K562 (cell line): ENCODE data around the gene SNPH. TPM values are rescaled to one million over a fixed set of nuclear protein-coding genes. Genes with fewer than 3 reads are reported as not detected.
A peak's percentile ranks its signal among the peaks of the same experiment; 100 is the strongest.

Source experiments
- ATAC-seq: fragments of 200-7000 bp; cut with Tn5 transposase; 3 replicates; pipeline ENCODE4 v1.9.1; 2020; ENCODE audit warnings: moderate library complexity
- BruUV-seq: library from RNA; stranded (reverse); fragments of 400-500 nt; replicated peaks from 2 replicates; lab custom pipeline; 2021; lab: Mats Ljungman, UMichigan
- CTCF ChIA-PET: fragments of 300-600 bp; formaldehyde crosslinking; extraction: SDS; loops from one replicate; lab custom pipeline; 2021; ENCODE audit warnings: low intra/inter-chr PET ratio; lab: Yijun Ruan, JAX
- POLR2A ChIA-PET: fragments of 300-600, 350-650 bp; sonication (Branson Sonifier 250); formaldehyde crosslinking; extraction: SDS; loops from one replicate; lab custom pipeline; 2021; ENCODE audit warnings: antibody characterized with exemption, inconsistent platforms; lab: Yijun Ruan, JAX
- DNase-seq, 4 experiments: peaks; one replicate each; pipeline versions ENCODE4 v3.0.0 to v3.0.0-alpha.2; 2011 to 2018; ENCODE audit warnings: low spot score in 3 of 4, mixed read lengths in 3 of 4; ENCODE audit errors: extremely low read depth in 1 of 4
- FAIRE-seq: peaks from 2 replicates; lab custom pipeline; 2011; peaks lifted over from hg19 to GRCh38; lab: Jason Lieb, UNC
- H2AFZ ChIP-seq: 2 replicates; pipeline ENCODE4 v1.6.0; 2011; ENCODE audit warnings: low read depth, low read length, control low read depth, inconsistent platforms
- H3K27ac ChIP-seq: fragments of 200-600 bp; 3 replicates; pipeline ENCODE4 v1.8.0; 2011; ENCODE audit warnings: low read depth, mild to moderate bottlenecking, control low read depth, inconsistent platforms, low read length, moderate library complexity, mixed read lengths; ENCODE audit errors: extremely low read depth
- H3K27me3 ChIP-seq, 2 experiments: fragments of 300-600 bp in 1 of 2; 2 replicates in 1 of 2; 3 replicates in 1 of 2; pipeline versions ENCODE4 v1.6.0 to v1.8.0; 2011; ENCODE audit warnings: inconsistent platforms in 2 of 2, low read length in 2 of 2, mild to moderate bottlenecking in 1 of 2, mixed read lengths in 1 of 2, moderate library complexity in 1 of 2; ENCODE audit not compliant: control insufficient read depth in 2 of 2, insufficient read depth in 2 of 2
- H3K36me3 ChIP-seq: fragments of 300-600 bp; 3 replicates; pipeline ENCODE4 v1.8.0; 2011; ENCODE audit warnings: mild to moderate bottlenecking, low read length, inconsistent platforms; ENCODE audit not compliant: control insufficient read depth, insufficient read depth
- H3K4me1 ChIP-seq, 2 experiments: fragments of 200-600 bp in 1 of 2; replicated peaks in 1 of 2; 2 replicates in 1 of 2; 3 replicates in 1 of 2; pipeline versions ENCODE4 v1.5.1 to v1.8.0; 2011; ENCODE audit warnings: inconsistent platforms in 2 of 2, low read length in 2 of 2, mild to moderate bottlenecking in 1 of 2, mixed read lengths in 1 of 2, moderate library complexity in 1 of 2; ENCODE audit not compliant: control insufficient read depth in 2 of 2, insufficient read depth in 2 of 2
- H3K4me2 ChIP-seq: 2 replicates; pipeline ENCODE4 v1.6.1; 2011; ENCODE audit warnings: low read length, control low read depth, inconsistent platforms, mixed read lengths; ENCODE audit not compliant: insufficient read depth
- H3K4me3 ChIP-seq: fragments of 200-600 bp; sonication (generic), shearing (Covaris generic); 2 replicates; pipeline ENCODE4 v1.5.1; 2016; ENCODE audit warnings: control low read depth, inconsistent platforms
- H3K79me2 ChIP-seq: fragments of 200-600 bp; 3 replicates; pipeline ENCODE4 v1.8.0; 2011; ENCODE audit warnings: low read length, inconsistent platforms; ENCODE audit not compliant: control insufficient read depth, insufficient read depth
- H3K9ac ChIP-seq, 2 experiments: 2 replicates each; pipeline versions ENCODE4 v1.6.0 to v1.6.1; 2011; ENCODE audit warnings: low read depth in 2 of 2, low read length in 2 of 2, control low read depth in 1 of 2, inconsistent platforms in 1 of 2, mild to moderate bottlenecking in 1 of 2, mixed read lengths in 1 of 2; ENCODE audit not compliant: insufficient read depth in 1 of 2
- H3K9me1 ChIP-seq: one replicate; pipeline ENCODE4 v1.6.0; 2011; ENCODE audit warnings: inconsistent platforms, mild to moderate bottlenecking, low read length, moderate library complexity; ENCODE audit not compliant: control insufficient read depth, insufficient read depth
- H3K9me3 ChIP-seq: replicated peaks from 2 replicates; pipeline ENCODE4 v1.5.1; 2011; ENCODE audit warnings: low read depth, low read length, inconsistent platforms; ENCODE audit not compliant: control insufficient read depth, insufficient read depth
- H4K20me1 ChIP-seq: replicated peaks from 2 replicates; pipeline ENCODE4 v1.6.1; 2011; ENCODE audit warnings: low read length, inconsistent platforms, mixed read lengths; ENCODE audit not compliant: control insufficient read depth, insufficient read depth
- MCM7 ChIP-seq, 2 experiments: fragments of 450-650 bp; IDR thresholded peaks; 2 replicates each; pipeline ENCODE4 v1.6.1; 2016 to 2018
- NFE2 ChIP-seq: IDR thresholded peaks from 2 replicates; pipeline ENCODE4 v1.6.1; 2014; ENCODE audit warnings: antibody characterized with exemption, low read depth
- NUFIP1 ChIP-seq: fragments of 450-650 bp; IDR thresholded peaks from 2 replicates; pipeline ENCODE4 v1.6.1; 2018; ENCODE audit not compliant: partially characterized antibody
- SOX6 ChIP-seq: fragments of 450-650 bp; IDR thresholded peaks from 2 replicates; pipeline ENCODE4 v1.6.1; 2014; ENCODE audit warnings: mild to moderate bottlenecking
- TARDBP ChIP-seq: fragments of 450-650 bp; IDR thresholded peaks from 2 replicates; pipeline ENCODE4 v1.6.1; 2016
- TCF7L2 ChIP-seq: fragments of 150-350 bp; IDR thresholded peaks from 2 replicates; pipeline ENCODE4 v1.6.1; 2016; ENCODE audit warnings: low read depth, mild to moderate bottlenecking, low read length, moderate library complexity
- TEAD4 ChIP-seq, 2 experiments: sonication (generic) in 1 of 2; formaldehyde crosslinking in 1 of 2; IDR thresholded peaks; 2 replicates each; pipeline versions ENCODE4 v1.6.1 to v1.8.0; 2012 to 2022; ENCODE audit warnings: borderline replicate concordance in 1 of 2, inconsistent platforms in 1 of 2, low read length in 1 of 2, mild to moderate bottlenecking in 1 of 2, missing genetic modification reagents in 1 of 2
- WGBS: fragments of 100-300 bp; shearing (Covaris generic); methylation state at CpG from one replicate; pipeline ENCODE4 v1.1.6; 2016; ENCODE audit warnings: low coverage, mixed read lengths; ENCODE audit not compliant: insufficient coverage; ENCODE audit errors: missing lambda C conversion rate; 5-methylcytosine and 5-hydroxymethylcytosine counted together
- in situ Hi-C: fragments of 300-500 bp; cut with MboI; formaldehyde crosslinking; loops from 4 replicates; pipeline ENCODE4 v1.15.0; 2018; ENCODE audit warnings: inconsistent platforms, mixed read lengths
- intact Hi-C: fragments of 100-400 bp; cut with micrococcal nuclease; formaldehyde crosslinking; loops from 2 replicates; pipeline ENCODE4 v1.14.2; 2022
- polyA plus RNA-seq, 8 experiments: library from polyadenylated mRNA; depleted of rRNA in 4 of 8; stranded (reverse) in 5 of 8; unstranded in 3 of 8; fragments of >200 nt; fragmentation: Nextera tagmentation in 2 of 8; fragmentation: Illumina TruSeq in 1 of 8; extraction: Ambion mirVana in 2 of 8; extraction: Trizol in 1 of 8; gene quantifications; 2 replicates each; pipeline versions ENCODE4 v1.2.1 to v1.2.3, GENCODE V29; 2011 to 2014; ENCODE audit warnings: inconsistent platforms in 1 of 8, missing spikeins in 1 of 8
- total RNA-seq, 7 experiments: library from RNA; depleted of rRNA in 6 of 7; stranded (reverse); fragments of >200 nt in 6 of 7; fragmentation: Illumina TruSeq in 2 of 7; extraction: Trizol in 2 of 7; gene quantifications; 2 replicates each; pipeline versions ENCODE4 v1.2.1 to v1.2.3, GENCODE V29; 2011 to 2021; ENCODE audit warnings: low replicate concordance in 1 of 7
- TF ChIP-seq, protein P1 (sequence below): sonication (generic); formaldehyde crosslinking; IDR thresholded peaks from 2 replicates; pipeline ENCODE4 v1.9.0; 2022; ENCODE audit warnings: mild to moderate bottlenecking, missing genetic modification reagents

Gene SNPH
- total and polyA plus RNA-seq, 9 of the 15 experiments (the other 6 are each of a cell fraction or from before 2014, with no cell fraction given) = 0.03 to 4.2 (median 1.4) TPM

DNA sequence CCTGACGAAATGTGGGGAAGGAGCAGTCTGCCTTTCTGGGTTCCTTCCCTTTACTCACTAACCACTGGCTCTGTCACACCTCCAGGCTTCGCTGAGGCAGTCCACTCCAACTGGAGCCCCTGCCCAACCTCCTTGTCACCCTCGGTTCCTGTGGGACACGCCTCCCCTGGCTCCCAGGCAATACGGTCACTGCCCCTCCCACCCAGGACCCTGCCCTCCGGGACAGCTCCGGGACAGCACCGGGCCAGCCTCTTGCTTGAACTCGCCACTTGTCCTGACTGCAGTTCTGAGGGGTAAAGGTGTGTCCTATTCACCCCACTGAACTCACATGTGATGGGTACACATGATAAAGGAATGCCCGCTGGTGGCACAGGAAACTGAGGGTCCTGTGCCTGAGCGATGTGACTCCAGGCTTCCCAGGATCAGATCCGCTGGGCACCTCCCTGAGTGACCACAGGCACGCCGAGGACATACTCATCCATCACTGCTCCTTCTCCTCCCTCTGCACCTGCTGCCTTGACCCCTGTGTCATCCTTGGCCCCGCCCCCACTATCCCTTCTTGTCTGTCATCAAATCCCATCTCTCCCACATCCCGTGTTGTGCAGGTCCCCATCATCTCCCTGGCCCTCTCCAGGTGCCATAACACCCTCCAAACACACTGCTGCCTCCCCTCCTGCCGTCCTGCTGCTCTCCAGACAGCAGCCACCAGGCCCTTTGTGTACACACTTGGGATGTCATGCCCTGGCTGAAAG is 55.0 kb downstream of the SNPH start:
- CTCF ChIA-PET = no interaction called here
- no TSS peak for BruUV-seq
- FAIRE-seq = no peak

DNA sequence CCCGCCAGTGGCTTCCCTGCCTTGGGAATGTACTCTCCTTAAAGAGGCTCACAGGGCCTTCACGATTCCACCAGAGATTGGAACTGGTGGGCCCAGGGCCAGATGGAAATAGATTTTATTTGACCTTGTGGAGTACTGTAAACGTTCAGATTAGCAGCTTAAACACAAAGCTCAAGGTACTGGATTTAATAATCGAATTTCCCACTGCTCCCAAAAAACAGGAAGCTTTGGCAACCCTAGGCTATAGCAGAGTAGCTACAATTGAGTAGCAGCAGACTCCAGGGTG is 55.5 kb downstream of the SNPH start:
- Histone ChIP-seq H3K4me3 (no peak overlapping the region), H3K4me2 (no peak overlapping the region), H4K20me1 (peaks cover 7% of the 10 kb centered on the region; the same call in 1 of the 2 replicates), H3K36me3 (0 out of 3 replicates have a peak, but pooled peaks cover 4% of the 10 kb centered on the region), H3K4me1 (peaks cover 9 to 13% of the 10 kb centered on the region in 2 experiments; a peak in 4 of 5 replicates), H3K27ac (no peak overlapping the region), H3K79me2 (peaks cover 14% of the 10 kb centered on the region), H3K27me3 (no peaks in the 10 kb centered on the region), H2AFZ (no peak overlapping the region), H3K9me1 (no peaks in the 10 kb centered on the region), H3K9ac (no peak overlapping the region), H3K9me3 (no peaks in the 10 kb centered on the region)
- DNase-seq = no peak
- intact Hi-C loops (loop anchor here (10.0 kb wide), 1 partner anchor 143 kb away; the partner anchor contains the start of gene NSFL1C), in situ Hi-C loops (no loop called here)
- no peak for ATAC-seq
- 10% methylated on average over 3 of the region's 4 CpGs for WGBS
- no TSS peak for BruUV-seq
- FAIRE-seq = no peak
- no peak for TF ChIP-seq NFE2
- TF ChIP-seq TEAD4 (IDR thresholded peaks at IDR 0.05; ENCODE audit: low read length) = no peak
- TF ChIP-seq TEAD4 (CRISPR knock-in tag; IDR thresholded peaks at IDR 0.05; ENCODE audit: borderline replicate concordance) = no peak
- no peak for TF ChIP-seq TCF7L2
- ChIA-PET POLR2A (interaction anchor here (0.8 kb wide), 2 partner anchors 10 to 72 kb away, joined by 3 to 4 read pairs; partner anchors contain the start of gene FKBP1A), CTCF (no interaction called here)

More for the DNA sequence above, 55.0 kb downstream of the SNPH start:
- no peak overlapping the region for H3K4me3 ChIP-seq
- no peaks in the 10 kb centered on the region for H3K36me3 ChIP-seq
- WGBS = 29% methylated on average over 12 of the region's 17 CpGs
- intact Hi-C loops = loop anchor here (10.0 kb wide), 1 partner anchor 144 kb away; the partner anchor contains the start of gene NSFL1C
- H3K79me2 ChIP-seq = peaks cover 9% of the 10 kb centered on the region
- peaks cover 7% of the 10 kb centered on the region in 2 experiments; a peak in 4 of 5 replicates for H3K4me1 ChIP-seq
- DNase-seq (no peak), ATAC-seq (no peak)
- POLR2A ChIA-PET = no interaction called here
- no peak overlapping the region for H2AFZ ChIP-seq
- H3K27ac ChIP-seq = no peak overlapping the region
- no peaks in the 10 kb centered on the region for H3K9me1 ChIP-seq
- H3K4me2 ChIP-seq = no peak overlapping the region
- TF ChIP-seq TARDBP (no peak), MCM7 (IDR thresholded peaks at IDR 0.05) (no peak), SOX6 (no peak), NUFIP1 (no peak)
- TF ChIP-seq, protein P1, sequence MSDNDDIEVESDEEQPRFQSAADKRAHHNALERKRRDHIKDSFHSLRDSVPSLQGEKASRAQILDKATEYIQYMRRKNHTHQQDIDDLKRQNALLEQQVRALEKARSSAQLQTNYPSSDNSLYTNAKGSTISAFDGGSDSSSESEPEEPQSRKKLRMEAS = 0 out of 2 replicates have a peak, but pooled peaks have one; percentile 21
- no peaks in the 10 kb centered on the region for H3K9me3 ChIP-seq
- H4K20me1 ChIP-seq = peaks cover 3% of the 10 kb centered on the region; the same call in 1 of the 2 replicates
- in situ Hi-C loops = no loop called here
- no peak overlapping the region for H3K9ac ChIP-seq
- no peaks in the 10 kb centered on the region for H3K27me3 ChIP-seq
